Measurements from ENCODE around the gene DDN.

DDN gene

DNA sequence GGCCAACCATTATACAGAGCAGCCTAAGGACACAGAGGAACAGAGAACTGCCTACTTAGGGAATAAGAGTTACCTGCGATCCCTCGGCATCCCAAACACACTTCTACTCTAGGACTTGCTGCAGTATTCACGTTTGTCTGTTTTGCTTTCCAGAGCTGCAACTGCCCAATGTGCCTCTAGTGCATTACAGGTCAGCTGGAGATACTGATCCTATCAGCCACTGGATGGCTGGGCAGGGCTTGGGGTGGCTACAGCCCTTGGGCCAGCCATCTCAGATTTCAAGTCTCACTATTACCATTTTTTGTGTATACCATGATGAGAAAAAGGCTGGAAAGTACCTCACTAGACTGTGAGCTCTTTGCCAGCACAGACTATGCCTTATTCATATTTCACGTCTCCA is 46.5 kb downstream of the DDN start:
- Histone ChIP-seq H3K4me3 (ENCODE audit: insufficient read length, low read depth) (no peak overlapping the region), H3K36me3 (ENCODE audit: insufficient read depth, insufficient read length, low read length) (peaks cover 69% of the 10 kb centered on the region), H3K9ac (ENCODE audit: insufficient read length, low read depth) (no peak overlapping the region), H3K27me3 (ENCODE audit: insufficient read depth, insufficient read length) (no peaks in the 10 kb centered on the region), H3K4me1 (ENCODE audit: insufficient read depth, insufficient read length) (peaks cover 6% of the 10 kb centered on the region), H3K9me3 (ENCODE audit: insufficient read depth, low read length) (no peaks in the 10 kb centered on the region)
- no peak for DNase-seq (ENCODE audit: low read depth, low spot score)
- TF ChIP-seq YY1 (IDR thresholded peaks at IDR 0.05; ENCODE audit: insufficient read depth, insufficient read length): no peak
- no peak for TF ChIP-seq SUZ12 (IDR thresholded peaks at IDR 0.05; ENCODE audit: extremely low read depth, insufficient read depth, insufficient read length)
- TF ChIP-seq ZNF274 (IDR thresholded peaks at IDR 0.05; ENCODE audit: low read depth, low read length): no peak

DNA sequence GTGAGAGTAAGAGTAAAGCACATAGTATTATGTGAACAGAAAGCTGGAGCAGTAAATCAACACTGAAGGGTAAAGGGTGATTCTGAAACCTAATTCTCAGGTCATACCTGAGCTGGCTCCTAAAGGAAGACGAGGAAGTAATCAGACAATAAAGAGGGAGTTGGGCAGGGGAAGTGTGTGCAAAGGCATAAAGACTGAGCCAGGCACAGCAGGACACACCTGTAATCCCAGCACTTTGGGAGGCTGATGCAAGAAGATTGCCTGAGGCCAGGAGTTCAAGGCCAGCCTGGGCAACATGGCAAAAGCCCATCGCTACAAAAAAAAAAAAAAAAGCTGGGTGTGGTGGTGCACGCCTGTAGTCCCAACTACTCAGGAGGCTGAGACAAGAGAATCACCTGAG is 51.4 kb downstream of the DDN start:
- peaks cover 4% of the 10 kb centered on the region for H3K4me1 ChIP-seq (ENCODE audit: insufficient read depth, insufficient read length)
- no peak for DNase-seq (ENCODE audit: low read depth, low spot score)
- H3K36me3 ChIP-seq (ENCODE audit: insufficient read depth, insufficient read length, low read length): peaks cover 71% of the 10 kb centered on the region
- H3K4me3 ChIP-seq (ENCODE audit: insufficient read length, low read depth): no peak overlapping the region
- H3K27me3 ChIP-seq (ENCODE audit: insufficient read depth, insufficient read length): no peaks in the 10 kb centered on the region
- no peaks in the 10 kb centered on the region for H3K9me3 ChIP-seq (ENCODE audit: insufficient read depth, low read length)
- TF ChIP-seq ZNF274 (IDR thresholded peaks at IDR 0.05; ENCODE audit: low read depth, low read length) (no peak), SUZ12 (IDR thresholded peaks at IDR 0.05; ENCODE audit: extremely low read depth, insufficient read depth, insufficient read length) (no peak), YY1 (IDR thresholded peaks at IDR 0.05; ENCODE audit: insufficient read depth, insufficient read length) (no peak)
- H3K9ac ChIP-seq (ENCODE audit: insufficient read length, low read depth): no peak overlapping the region

DNA sequence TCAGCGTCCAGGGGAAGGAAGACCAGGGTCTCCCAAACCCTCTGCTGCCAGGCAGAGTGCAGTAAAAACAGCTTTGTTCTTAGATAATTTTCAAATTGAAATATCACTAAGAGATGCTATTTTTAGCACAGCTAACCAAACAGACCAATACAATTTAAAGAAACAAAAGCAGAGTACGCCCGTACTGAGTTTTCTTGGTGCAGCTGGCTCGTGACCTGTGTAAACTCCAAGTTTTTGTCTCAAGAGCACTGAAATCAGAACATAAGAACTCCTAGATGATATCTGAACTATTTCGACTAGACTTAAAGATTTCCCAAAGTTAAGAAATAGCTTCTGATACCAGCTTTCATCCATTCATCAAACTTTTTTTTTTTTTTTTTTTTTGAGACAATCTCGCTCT is 52.2 kb downstream of the DDN start:
- H3K4me1 ChIP-seq (ENCODE audit: insufficient read depth, insufficient read length): no peaks in the 10 kb centered on the region
- H3K9me3 ChIP-seq (ENCODE audit: insufficient read depth, low read length): no peaks in the 10 kb centered on the region
- no peak for TF ChIP-seq SUZ12 (IDR thresholded peaks at IDR 0.05; ENCODE audit: extremely low read depth, insufficient read depth, insufficient read length)
- TF ChIP-seq ZNF274 (IDR thresholded peaks at IDR 0.05; ENCODE audit: low read depth, low read length): no peak
- TF ChIP-seq YY1 (IDR thresholded peaks at IDR 0.05; ENCODE audit: insufficient read depth, insufficient read length): no peak
- H3K4me3 ChIP-seq (ENCODE audit: insufficient read length, low read depth): no peak overlapping the region
- no peaks in the 10 kb centered on the region for H3K27me3 ChIP-seq (ENCODE audit: insufficient read depth, insufficient read length)
- no peak overlapping the region for H3K9ac ChIP-seq (ENCODE audit: insufficient read length, low read depth)
- DNase-seq (ENCODE audit: low read depth, low spot score): no peak
- H3K36me3 ChIP-seq (ENCODE audit: insufficient read depth, insufficient read length, low read length): peaks cover 70% of the 10 kb centered on the region

DNA sequence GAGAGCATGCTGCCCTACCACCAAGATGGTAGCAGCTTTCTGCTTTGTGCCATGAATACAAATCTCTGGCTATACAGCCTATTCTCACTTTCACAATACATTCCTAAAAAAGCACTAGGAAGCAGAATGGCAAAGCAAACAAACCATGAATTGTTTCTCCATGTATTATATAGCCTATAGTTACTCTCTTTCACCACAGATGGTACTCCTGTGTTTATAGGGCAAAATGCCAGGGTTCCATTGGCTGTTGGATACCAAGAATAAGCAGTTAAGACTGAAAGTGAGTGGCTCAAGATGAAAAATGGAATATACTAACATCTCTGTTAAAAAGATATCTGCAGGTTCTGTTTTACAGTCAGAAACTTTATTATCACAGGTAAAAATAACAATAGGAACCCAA is 53.0 kb downstream of the DDN start:
- no peak for TF ChIP-seq ZNF274 (IDR thresholded peaks at IDR 0.05; ENCODE audit: low read depth, low read length)
- no peak for TF ChIP-seq YY1 (IDR thresholded peaks at IDR 0.05; ENCODE audit: insufficient read depth, insufficient read length)
- TF ChIP-seq SUZ12 (IDR thresholded peaks at IDR 0.05; ENCODE audit: extremely low read depth, insufficient read depth, insufficient read length): no peak
- DNase-seq (ENCODE audit: low read depth, low spot score): no peak
- H3K9me3 ChIP-seq (ENCODE audit: insufficient read depth, low read length): no peaks in the 10 kb centered on the region

More for the DNA sequence above, 53.0 kb downstream of the DDN start:
- Histone ChIP-seq H3K4me1 (ENCODE audit: insufficient read depth, insufficient read length) (no peaks in the 10 kb centered on the region), H3K27me3 (ENCODE audit: insufficient read depth, insufficient read length) (no peaks in the 10 kb centered on the region), H3K4me3 (ENCODE audit: insufficient read length, low read depth) (no peak overlapping the region), H3K9ac (ENCODE audit: insufficient read length, low read depth) (no peak overlapping the region), H3K36me3 (ENCODE audit: insufficient read depth, insufficient read length, low read length) (peaks cover 73% of the 10 kb centered on the region)

Measured in NT2/D1 (cell line).